IgD-negative memory B cell (primary cell): ENCODE data around the gene ANKRD36C. TPM values are rescaled to one million over a fixed set of nuclear protein-coding genes. Genes with fewer than 3 reads are reported as not detected.
"Not testable (repeated sequence)": the region's sequence is repeated elsewhere in the genome, so short reads cannot be mapped to it uniquely, and the experiment has no call there.

Source experiments
- H3K27ac Mint-ChIP-seq, 3 donors: one replicate each; pipeline ENCODE4 v1.8.0; 2020 to 2022; ENCODE audit warnings: mild to moderate bottlenecking in 3 of 3, mixed read lengths in 3 of 3, moderate library complexity in 1 of 3
- H3K27me3 Mint-ChIP-seq: one replicate; pipeline ENCODE4 v1.8.0; 2021; ENCODE audit warnings: mixed read lengths
- H3K36me3 Mint-ChIP-seq: one replicate; pipeline ENCODE4 v1.8.0; 2020; ENCODE audit warnings: mild to moderate bottlenecking, mixed read lengths
- H3K4me1 Mint-ChIP-seq, 3 donors: one replicate each; pipeline ENCODE4 v1.8.0; 2020 to 2022; ENCODE audit warnings: mixed read lengths in 3 of 3, mild to moderate bottlenecking in 1 of 3
- H3K4me3 Mint-ChIP-seq, 4 donors: one replicate each; pipeline ENCODE4 v1.8.0; 2020 to 2022; ENCODE audit warnings: mild to moderate bottlenecking in 4 of 4, mixed read lengths in 4 of 4, moderate library complexity in 3 of 4
- H3K9me3 Mint-ChIP-seq, 3 donors: one replicate each; pipeline ENCODE4 v1.8.0; 2020 to 2021; ENCODE audit warnings: mixed read lengths in 3 of 3, mild to moderate bottlenecking in 1 of 3
- polyA plus RNA-seq: library from polyadenylated mRNA; unstranded; fragments of 300-500 nt; fragmentation: Illumina TruSeq; gene quantifications from one replicate; pipeline ENCODE4 v1.2.3, GENCODE V29; 2021

The ANKRD36C gene
- polyA plus RNA-seq, 1 donor from 2014 or later: 15.6 TPM

DNA sequence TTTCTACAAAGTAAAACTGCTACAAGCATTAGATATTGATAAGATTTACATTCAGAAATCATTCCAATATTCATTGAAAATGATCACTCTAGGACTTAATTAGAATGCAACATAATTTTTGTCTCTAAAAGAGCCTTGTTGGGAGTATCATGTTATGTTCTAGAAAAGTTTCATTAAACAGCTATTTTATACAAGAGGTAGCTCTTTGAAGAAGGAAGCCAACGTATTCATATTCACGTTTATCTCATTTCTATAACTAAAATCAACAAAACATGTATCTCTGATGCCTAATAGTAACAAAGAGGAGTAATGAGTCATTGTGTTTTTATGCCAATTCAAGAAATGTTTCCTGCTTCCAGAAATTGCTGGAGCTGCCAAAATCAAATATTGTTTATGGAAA, 97.2 kb downstream of the ANKRD36C start:
- H3K27ac Mint-ChIP-seq, H3K9me3 Mint-ChIP-seq, H3K36me3 Mint-ChIP-seq, H3K4me1 Mint-ChIP-seq, H3K27me3 Mint-ChIP-seq, H3K4me3 Mint-ChIP-seq: not testable (repeated sequence)

DNA sequence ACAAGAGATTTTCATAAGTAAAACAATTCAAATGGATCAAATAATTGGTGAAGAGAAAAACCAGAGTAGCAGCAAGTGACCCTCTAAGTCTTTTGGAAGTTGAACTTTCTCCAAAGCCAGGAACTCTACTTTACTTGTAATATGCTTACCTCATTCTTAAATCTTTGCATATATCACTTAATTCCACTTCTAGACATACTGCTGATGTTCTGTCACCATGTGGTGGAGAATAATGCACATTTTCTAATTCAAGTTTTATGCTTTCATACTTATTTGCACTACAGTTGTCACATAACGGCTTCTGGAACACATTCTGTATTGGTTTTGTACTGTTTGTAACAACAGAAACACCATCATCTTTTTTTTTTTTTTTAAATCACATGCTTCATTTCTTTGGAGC, 123.7 kb downstream of the ANKRD36C start:
- H3K36me3 Mint-ChIP-seq, H3K27ac Mint-ChIP-seq, H3K27me3 Mint-ChIP-seq, H3K4me1 Mint-ChIP-seq, H3K4me3 Mint-ChIP-seq, H3K9me3 Mint-ChIP-seq: not testable (repeated sequence)

DNA sequence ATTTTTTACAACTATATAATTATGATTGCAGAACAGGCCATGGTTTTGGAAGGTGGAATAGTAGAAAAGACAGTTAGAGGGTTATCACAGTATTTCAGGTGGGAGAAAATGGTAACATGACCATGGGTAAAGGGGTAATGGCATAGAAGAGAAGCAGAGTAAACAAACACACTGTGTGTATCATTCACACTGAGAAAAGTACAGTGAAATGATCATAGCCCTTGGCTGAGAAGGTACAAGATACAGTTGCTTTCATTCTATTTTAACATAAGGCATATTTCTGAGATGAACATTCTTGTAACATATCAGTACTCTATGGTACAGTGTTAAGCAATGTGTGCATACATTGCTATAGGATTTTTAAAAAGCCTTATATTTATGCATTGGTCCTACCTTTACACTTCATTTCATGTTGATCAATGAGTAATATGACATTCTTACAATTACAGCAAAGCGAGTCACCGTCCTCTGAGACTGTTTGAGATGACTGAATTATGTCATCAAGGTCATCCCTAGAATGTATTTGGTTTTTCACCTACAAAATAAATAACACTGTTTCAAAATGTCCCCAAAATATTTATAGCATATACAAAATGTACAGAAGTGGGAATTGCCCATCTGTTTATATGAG, 124.5 kb downstream of the ANKRD36C start:
- not testable (repeated sequence) for H3K4me1 Mint-ChIP-seq, H3K4me3 Mint-ChIP-seq, H3K9me3 Mint-ChIP-seq, H3K36me3 Mint-ChIP-seq, H3K27me3 Mint-ChIP-seq, H3K27ac Mint-ChIP-seq

DNA sequence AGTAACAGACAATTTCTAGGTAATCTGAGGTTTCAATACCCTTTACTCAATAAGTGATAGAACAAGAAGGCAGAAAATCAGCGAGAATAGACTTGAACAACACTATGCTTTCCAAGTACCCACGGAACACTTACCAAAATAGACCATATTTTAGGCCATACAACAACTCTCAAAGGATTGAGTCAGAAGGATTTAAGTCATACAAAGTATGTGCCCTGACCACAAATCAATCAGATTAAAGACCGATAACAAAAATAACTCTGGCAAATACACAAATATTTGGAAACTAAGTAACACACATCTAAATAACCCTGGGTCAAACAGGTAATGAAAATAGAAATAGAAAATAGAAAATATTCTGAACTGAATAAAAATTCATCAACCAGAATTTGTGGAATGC, 129.5 kb downstream of the ANKRD36C start:
- not testable (repeated sequence) for H3K36me3 Mint-ChIP-seq, H3K27ac Mint-ChIP-seq, H3K9me3 Mint-ChIP-seq, H3K27me3 Mint-ChIP-seq, H3K4me3 Mint-ChIP-seq, H3K4me1 Mint-ChIP-seq

DNA sequence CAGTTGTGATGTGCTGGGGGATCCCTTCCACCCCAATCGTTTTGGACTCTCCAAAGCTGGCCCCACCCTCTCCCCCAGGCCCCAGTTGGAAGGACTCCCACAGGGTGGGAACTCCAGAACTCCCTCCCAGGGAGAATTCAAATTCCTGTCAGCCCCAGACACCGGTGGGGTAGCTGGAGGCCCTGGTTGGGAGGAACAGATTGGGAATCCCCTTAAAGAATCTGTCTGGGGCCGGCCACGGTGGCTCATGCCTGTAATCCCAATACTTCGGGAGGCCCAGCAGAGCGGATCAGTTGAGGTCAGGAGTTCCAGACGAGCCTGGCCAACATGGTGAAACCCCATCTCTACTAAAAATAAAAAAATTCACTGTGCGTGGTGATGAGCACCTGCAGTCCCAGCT, 155.5 kb downstream of the ANKRD36C start:
- Mint-ChIP-seq H3K4me1 (no peaks in the 10 kb centered on the region), H3K27ac (no peak overlapping the region), H3K27me3 (no peaks in the 10 kb centered on the region), H3K36me3 (peaks cover 11% of the 10 kb centered on the region), H3K9me3 (peaks cover 0 to 2% (median 0%) of the 10 kb centered on the region in 3 donors), H3K4me3 (no peak overlapping the region)

DNA sequence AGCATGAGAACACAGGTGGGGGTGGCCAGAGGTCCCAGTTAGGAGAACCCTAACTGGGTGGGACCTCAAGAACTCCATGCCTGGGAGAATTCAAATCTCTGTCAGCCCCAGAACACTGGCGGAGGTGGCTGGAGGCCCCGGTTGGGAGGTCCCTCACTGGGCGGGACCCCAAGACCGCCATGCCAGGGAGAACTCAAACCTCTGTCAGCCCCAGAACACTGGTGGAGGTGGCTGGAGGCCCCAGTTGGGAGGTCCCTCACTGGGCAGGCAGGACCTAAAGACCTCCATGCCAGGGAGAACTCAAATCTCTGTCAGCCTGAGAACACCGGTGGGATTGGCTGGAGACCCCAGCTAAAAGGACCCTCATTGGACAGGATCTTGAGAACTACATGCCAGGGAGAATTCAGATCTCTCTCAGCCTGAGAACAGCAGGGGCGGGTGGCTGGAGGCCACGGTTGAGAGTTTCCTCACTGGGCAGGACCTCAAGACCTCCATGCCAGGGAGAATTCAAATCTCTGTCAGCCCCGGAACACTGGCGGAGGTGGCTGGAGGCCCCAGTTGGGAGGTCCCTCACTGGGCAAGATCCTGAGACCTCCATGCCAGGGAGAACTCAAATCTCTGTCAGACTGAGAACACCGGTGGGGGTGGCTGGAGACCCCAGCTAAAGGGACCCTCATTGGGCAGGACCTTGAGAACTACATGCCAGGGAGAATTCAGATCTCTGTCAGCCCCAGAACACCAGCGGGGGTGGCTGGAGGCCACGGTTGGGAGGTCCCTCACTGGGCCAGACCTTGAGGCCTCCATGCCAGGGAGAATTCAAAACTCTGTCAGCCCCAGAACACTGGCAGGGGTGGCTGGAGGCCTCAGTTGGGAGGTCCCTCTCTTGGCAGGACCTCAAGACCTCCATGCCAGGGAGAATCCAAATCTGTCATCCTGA, 157.3 kb downstream of the ANKRD36C start:
- not testable (repeated sequence) for H3K27ac Mint-ChIP-seq, H3K9me3 Mint-ChIP-seq, H3K4me3 Mint-ChIP-seq, H3K27me3 Mint-ChIP-seq, H3K4me1 Mint-ChIP-seq
- peaks cover 15% of the 10 kb centered on the region for H3K36me3 Mint-ChIP-seq

DNA sequence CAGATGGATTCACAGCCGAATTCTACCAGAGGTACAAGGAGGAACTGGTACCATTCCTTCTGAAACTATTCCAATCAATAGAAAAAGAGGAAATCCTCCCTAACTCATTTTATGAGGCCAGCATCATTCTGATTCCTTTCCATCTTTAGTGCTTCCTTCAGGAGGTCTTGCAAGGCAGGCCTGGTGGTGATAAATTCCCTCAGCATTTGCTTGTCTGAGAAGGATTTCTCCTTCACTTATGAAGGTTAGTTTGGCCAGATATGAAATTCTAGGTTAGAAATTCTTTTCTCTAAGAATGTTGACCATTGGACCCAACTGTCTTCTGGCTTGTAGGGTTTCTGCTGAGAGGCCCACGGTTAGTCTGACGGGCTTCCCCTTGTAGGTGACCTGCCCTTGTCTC, 167.4 kb downstream of the ANKRD36C start:
- not testable (repeated sequence) for H3K27me3 Mint-ChIP-seq, H3K36me3 Mint-ChIP-seq, H3K4me1 Mint-ChIP-seq, H3K27ac Mint-ChIP-seq
- Mint-ChIP-seq H3K4me3 (peak overlapping the region in 1 of 4 donors; percentile 41), H3K9me3 (peaks cover 7 to 26% (median 17%) of the 10 kb centered on the region in 3 donors)

DNA sequence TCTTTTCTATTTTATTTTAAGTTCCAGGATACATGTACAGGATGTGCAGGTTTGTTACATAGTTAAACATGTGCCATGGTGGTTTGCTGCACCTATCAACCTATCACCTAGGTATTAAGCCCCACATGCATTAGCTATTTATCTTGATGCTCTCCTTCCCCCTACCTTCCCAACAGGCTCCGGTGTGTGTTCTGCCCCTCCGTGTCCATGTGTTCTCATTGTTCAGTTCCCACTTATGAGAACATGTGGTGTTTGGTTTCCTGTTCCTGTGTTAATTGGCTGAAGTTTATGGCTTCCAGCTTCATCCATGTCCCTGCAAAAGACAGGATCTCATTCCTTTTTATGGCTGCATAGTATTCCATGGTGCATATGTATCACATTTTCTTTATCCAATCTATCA, 174.1 kb downstream of the ANKRD36C start:
- not testable (repeated sequence) for H3K27ac Mint-ChIP-seq, H3K4me1 Mint-ChIP-seq, H3K27me3 Mint-ChIP-seq
- Mint-ChIP-seq H3K9me3 (peaks cover 15 to 33% (median 32%) of the 10 kb centered on the region in 3 donors), H3K4me3 (peak overlapping the region in 2 of 4 donors; percentile 5 to 65), H3K36me3 (peaks cover 12% of the 10 kb centered on the region)

DNA sequence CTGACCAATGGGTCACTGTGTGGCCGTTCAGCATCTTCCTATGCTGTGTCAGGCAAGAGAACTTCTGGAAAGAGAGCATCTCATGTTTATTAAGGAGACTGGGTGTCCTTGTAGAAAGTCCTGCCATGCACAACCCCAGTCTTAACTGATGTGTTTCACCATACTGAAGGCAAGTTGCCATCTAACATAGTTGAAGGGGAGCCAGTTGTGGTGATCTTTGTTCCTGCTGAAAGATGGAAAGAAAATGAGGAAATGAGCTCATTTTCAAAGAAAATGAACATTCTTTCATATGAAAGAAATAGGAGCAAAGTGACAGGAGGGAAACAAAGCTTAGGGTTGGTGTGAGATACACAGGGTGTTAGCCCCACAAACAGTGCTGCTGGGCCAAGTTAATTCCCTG, 178.3 kb downstream of the ANKRD36C start:
- Mint-ChIP-seq H3K9me3 (peaks cover 12 to 29% (median 17%) of the 10 kb centered on the region in 3 donors), H3K36me3 (peaks cover 17% of the 10 kb centered on the region)
- H3K27me3 Mint-ChIP-seq, H3K4me3 Mint-ChIP-seq, H3K27ac Mint-ChIP-seq, H3K4me1 Mint-ChIP-seq: not testable (repeated sequence)

DNA sequence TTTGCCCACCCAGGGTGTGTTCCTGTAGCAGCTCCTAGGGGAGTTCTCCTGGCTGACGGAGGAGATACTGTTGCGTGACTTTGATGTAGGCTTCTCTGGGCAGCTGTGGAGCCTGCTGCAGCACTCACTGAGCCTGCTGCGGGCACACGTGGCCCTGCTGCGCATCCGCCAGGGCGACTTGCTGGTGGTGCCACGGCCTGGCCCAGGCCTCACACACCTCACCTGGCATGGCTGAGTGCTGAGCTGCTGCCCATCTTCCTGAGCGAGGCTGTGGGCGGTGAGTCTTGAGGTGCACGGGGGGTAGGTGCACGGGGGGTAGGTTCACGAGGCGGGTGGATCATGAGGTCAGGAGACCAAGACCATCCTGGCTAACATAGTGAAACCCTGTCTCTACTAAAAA, 191.7 kb downstream of the ANKRD36C start:
- Mint-ChIP-seq H3K36me3 (peaks cover 3% of the 10 kb centered on the region), H3K9me3 (peaks cover 6 to 16% (median 7%) of the 10 kb centered on the region in 3 donors), H3K4me3 (no peak overlapping the region), H3K4me1 (no peaks in the 10 kb centered on the region), H3K27me3 (no peaks in the 10 kb centered on the region), H3K27ac (no peak overlapping the region)

DNA sequence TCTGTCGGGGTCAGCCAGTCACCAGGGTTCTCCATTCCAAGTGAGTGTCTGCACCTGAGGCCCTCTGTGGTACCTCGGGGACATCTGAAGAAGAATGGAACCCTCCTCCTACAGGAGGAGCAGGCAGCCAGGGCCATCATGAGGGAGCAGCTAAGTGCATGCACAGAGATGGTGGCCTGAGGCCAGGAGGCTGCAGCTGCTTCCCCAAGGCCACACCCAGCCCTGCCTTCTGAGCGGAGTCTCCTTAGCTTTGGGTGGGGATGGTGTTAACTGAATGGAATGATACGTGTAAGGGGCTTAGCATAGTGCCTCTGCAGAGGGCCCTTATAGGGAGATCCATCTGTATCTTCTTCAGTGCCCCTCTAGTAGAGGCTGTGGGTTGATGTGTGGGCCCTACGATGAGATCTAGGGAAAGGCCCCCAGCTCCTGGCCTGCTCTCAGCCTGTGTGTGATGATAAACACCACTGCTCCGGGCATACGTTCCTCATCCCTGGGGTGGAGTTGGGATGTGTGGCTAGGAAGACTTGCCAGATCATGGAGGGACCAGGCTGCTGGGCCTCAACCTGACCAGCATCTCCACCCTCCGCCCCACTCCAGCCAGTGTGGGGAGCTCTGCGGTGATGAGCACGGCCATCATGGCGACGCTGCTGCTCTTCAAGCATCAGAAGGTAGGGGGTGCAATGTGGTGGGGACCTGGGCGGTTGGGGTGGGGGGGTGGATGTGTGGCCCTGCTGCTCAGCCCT, 192.3 kb downstream of the ANKRD36C start:
- not testable (repeated sequence) for H3K36me3 Mint-ChIP-seq, H3K27ac Mint-ChIP-seq, H3K4me1 Mint-ChIP-seq, H3K9me3 Mint-ChIP-seq, H3K27me3 Mint-ChIP-seq, H3K4me3 Mint-ChIP-seq

DNA sequence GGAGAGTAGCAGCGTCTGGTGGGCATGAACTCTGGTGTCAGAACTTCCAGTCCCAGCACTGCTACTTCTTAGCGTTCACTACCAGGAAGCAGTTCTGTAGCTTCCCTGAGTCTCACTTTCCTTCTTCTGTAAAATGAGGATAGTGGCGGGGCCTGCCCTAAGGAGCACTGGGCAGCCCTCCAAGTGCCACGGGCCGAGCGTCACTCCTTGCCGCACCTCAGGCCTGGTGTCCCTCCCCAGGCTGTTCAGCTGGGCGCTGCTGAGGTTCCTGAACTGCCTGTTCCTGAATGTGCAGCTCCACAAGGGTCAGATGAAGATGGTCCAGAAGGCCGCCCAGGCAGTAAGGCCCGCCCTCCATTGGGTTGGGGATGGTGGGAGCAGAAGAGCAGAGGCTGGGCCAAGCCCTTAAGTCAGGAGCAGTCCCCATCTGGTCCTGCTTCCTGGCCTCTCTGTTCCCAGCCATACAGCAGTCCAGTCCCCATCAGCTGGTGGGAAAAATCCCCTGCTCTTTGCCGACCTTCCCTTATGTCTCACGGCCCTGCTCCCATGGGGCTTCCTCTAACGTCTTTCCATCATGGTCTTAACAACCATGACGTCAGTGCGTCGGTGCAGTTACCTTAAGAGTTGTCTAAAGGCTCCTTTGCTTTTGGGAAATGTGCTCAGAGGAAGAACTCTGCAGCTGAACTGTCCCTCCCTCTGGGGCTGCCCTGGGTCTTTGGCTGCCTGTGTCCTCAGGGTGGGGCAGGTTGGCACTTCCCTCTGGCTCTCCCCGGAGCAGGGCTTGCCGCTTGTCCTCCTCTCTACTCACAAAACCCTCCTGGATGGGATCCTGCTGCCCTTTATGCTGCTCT, 195.2 kb downstream of the ANKRD36C start:
- not testable (repeated sequence) for H3K9me3 Mint-ChIP-seq, H3K4me3 Mint-ChIP-seq, H3K36me3 Mint-ChIP-seq, H3K27ac Mint-ChIP-seq, H3K27me3 Mint-ChIP-seq, H3K4me1 Mint-ChIP-seq

DNA sequence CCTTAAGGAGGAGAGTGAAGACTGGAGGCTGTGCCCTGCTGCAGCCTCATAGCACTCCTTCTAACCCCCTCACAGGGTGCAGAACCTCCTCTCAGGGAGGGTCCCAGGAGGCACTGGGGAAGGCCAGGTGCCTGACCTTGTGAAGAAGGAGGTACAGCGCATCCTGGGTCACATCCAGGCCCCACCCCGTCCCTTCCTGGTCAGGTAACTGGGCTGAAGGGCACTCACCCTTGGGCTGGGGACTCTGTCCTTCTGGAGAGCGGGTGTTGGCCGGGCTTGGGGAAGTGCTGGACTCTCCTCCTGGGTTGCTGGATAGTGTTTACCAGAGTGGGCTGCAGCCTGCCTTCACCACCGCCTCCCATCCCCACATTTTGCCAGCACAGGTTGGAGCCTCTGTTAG, 197.7 kb downstream of the ANKRD36C start:
- not testable (repeated sequence) for H3K36me3 Mint-ChIP-seq, H3K27me3 Mint-ChIP-seq, H3K9me3 Mint-ChIP-seq

DNA sequence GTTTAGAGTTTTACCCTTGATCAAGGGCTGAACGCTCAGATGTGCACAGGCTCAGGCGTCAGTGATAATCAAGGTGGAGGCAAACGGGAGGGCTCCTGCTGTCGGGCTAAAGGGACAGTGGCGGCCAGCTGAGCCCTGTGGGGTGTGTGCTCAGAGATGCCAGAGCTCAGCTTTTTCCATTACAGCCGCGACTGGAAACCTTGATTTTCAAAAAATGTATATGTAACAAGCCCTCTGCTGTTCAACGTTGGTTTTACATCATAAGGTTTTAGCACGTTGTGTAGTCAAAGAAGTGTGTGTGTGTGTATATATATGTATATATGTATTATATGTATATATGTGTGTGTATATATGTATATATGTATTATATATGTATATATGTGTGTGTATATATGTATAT, 201.4 kb downstream of the ANKRD36C start:
- not testable (repeated sequence) for H3K4me3 Mint-ChIP-seq, H3K36me3 Mint-ChIP-seq, H3K9me3 Mint-ChIP-seq, H3K4me1 Mint-ChIP-seq, H3K27me3 Mint-ChIP-seq, H3K27ac Mint-ChIP-seq

More for the DNA sequence above, 197.7 kb downstream of the ANKRD36C start:
- H3K4me1 Mint-ChIP-seq, H3K4me3 Mint-ChIP-seq, H3K27ac Mint-ChIP-seq: not testable (repeated sequence)

DNA sequence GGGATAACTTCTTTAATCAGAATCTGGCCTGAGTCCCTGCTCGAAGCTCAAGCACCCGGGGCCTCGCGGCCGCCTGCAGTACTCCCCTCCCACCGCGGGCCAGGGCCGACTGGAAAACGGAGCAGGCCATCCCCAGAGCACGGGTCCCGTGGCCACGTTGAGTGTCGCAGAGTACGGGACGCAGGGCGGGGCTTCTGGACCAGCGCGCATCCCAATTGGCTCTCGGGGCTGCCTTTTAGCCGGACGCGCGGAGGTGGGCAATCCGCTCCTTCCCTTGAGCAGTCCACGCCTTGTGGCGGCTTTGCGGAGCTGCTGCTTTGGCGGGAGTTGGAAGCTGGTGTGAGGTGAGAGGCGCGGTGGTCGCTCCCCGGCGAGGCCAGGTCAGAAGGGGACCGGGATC, 202.2 kb downstream of the ANKRD36C start:
- H3K4me3 Mint-ChIP-seq, H3K27me3 Mint-ChIP-seq, H3K36me3 Mint-ChIP-seq, H3K4me1 Mint-ChIP-seq, H3K9me3 Mint-ChIP-seq, H3K27ac Mint-ChIP-seq: not testable (repeated sequence)
